Ishikawa (cell line): ENCODE results near the gene ZNF451.

Source experiments
- CEBPB ChIP-seq: IDR thresholded peaks from 2 replicates; pipeline ENCODE4 v1.6.1; 2012
- CREB1 ChIP-seq: IDR thresholded peaks from 2 replicates; pipeline ENCODE4 v1.6.1; 2012; ENCODE audit warnings: low read depth
- EGR1 ChIP-seq: IDR thresholded peaks from 2 replicates; pipeline ENCODE4 v1.6.1; 2012
- EP300 ChIP-seq: IDR thresholded peaks from 2 replicates; pipeline ENCODE4 v1.6.1; 2012; ENCODE audit warnings: borderline replicate concordance
- FOXM1 ChIP-seq: IDR thresholded peaks from 2 replicates; pipeline ENCODE4 v1.6.1; 2012; ENCODE audit warnings: low read depth, borderline replicate concordance
- NFIC ChIP-seq: IDR thresholded peaks from 2 replicates; pipeline ENCODE4 v1.6.1; 2012
- RAD21 ChIP-seq: IDR thresholded peaks from 2 replicates; pipeline ENCODE4 v1.6.1; 2012; ENCODE audit warnings: low read depth
- TAF1 ChIP-seq: IDR thresholded peaks from 2 replicates; pipeline ENCODE4 v1.6.1; 2012; ENCODE audit warnings: low read depth, mild to moderate bottlenecking
- TCF12 ChIP-seq: IDR thresholded peaks from 2 replicates; pipeline ENCODE4 v1.6.1; 2012; ENCODE audit warnings: low read depth
- TEAD4 ChIP-seq: IDR thresholded peaks from 2 replicates; pipeline ENCODE4 v1.6.1; 2012
- YY1 ChIP-seq: IDR thresholded peaks from 2 replicates; pipeline ENCODE4 v1.6.1; 2012; ENCODE audit warnings: low read depth
- ZBTB7A ChIP-seq: IDR thresholded peaks from 2 replicates; pipeline ENCODE4 v1.6.1; 2012; ENCODE audit warnings: low read depth
- TF ChIP-seq, protein P1 (sequence below): IDR thresholded peaks from 2 replicates; pipeline ENCODE4 v1.6.1; 2012
- TF ChIP-seq, protein P2 (sequence below): IDR thresholded peaks from 2 replicates; pipeline ENCODE4 v1.6.1; 2012; ENCODE audit warnings: low read depth, mild to moderate bottlenecking
- TF ChIP-seq, protein P3 (sequence below): IDR thresholded peaks from 2 replicates; pipeline ENCODE4 v1.6.1; 2012

Gene ZNF451

DNA sequence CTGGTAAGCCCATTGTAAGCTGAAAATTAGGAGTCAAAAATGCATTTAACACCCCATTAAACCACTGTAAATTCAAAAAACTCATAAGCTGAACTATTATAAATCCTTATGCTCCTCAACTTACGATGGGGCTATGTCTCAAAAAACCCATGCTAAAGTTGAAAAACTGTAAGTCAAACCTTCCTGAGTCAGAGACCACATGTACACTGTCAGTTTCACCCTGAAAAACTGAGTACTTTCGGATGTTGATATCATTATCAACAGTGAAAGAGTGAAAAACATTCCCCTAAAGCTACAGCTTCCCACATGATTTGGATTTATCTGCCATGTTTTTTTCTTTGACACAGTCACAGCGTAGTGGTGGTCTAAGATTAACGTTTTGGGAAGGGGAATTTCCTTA, 117.9 kb downstream of the ZNF451 start:
- TF ChIP-seq, protein P1, sequence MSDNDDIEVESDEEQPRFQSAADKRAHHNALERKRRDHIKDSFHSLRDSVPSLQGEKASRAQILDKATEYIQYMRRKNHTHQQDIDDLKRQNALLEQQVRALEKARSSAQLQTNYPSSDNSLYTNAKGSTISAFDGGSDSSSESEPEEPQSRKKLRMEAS: no peak
- TF ChIP-seq CEBPB (no peak), TCF12 (no peak), YY1 (no peak), FOXM1 (no peak), NFIC (no peak), CREB1 (no peak), EGR1 (no peak), ZBTB7A (no peak), EP300 (no peak), RAD21 (no peak)
- TF ChIP-seq, protein P2, sequence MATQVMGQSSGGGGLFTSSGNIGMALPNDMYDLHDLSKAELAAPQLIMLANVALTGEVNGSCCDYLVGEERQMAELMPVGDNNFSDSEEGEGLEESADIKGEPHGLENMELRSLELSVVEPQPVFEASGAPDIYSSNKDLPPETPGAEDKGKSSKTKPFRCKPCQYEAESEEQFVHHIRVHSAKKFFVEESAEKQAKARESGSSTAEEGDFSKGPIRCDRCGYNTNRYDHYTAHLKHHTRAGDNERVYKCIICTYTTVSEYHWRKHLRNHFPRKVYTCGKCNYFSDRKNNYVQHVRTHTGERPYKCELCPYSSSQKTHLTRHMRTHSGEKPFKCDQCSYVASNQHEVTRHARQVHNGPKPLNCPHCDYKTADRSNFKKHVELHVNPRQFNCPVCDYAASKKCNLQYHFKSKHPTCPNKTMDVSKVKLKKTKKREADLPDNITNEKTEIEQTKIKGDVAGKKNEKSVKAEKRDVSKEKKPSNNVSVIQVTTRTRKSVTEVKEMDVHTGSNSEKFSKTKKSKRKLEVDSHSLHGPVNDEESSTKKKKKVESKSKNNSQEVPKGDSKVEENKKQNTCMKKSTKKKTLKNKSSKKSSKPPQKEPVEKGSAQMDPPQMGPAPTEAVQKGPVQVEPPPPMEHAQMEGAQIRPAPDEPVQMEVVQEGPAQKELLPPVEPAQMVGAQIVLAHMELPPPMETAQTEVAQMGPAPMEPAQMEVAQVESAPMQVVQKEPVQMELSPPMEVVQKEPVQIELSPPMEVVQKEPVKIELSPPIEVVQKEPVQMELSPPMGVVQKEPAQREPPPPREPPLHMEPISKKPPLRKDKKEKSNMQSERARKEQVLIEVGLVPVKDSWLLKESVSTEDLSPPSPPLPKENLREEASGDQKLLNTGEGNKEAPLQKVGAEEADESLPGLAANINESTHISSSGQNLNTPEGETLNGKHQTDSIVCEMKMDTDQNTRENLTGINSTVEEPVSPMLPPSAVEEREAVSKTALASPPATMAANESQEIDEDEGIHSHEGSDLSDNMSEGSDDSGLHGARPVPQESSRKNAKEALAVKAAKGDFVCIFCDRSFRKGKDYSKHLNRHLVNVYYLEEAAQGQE: no peak
- TF ChIP-seq, protein P3, sequence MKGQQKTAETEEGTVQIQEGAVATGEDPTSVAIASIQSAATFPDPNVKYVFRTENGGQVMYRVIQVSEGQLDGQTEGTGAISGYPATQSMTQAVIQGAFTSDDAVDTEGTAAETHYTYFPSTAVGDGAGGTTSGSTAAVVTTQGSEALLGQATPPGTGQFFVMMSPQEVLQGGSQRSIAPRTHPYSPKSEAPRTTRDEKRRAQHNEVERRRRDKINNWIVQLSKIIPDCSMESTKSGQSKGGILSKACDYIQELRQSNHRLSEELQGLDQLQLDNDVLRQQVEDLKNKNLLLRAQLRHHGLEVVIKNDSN: no peak

DNA sequence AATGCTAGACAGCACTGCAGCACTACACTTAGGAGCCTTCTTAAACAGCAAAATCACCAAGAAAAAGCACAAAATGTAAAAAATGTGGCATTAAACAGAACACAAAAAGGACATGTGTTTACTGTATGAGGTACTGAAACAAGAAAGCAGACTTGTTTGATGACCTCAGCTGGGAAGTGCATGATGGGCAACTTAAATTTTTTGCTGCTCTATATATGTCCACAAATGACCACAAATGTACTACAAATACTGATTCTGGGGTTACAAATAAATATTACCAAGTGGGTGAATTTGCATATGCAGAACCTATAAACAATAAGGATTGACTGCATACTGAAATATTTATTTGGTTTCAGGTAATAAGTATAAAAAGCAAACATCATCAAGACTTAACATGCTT, 119.0 kb downstream of the ZNF451 start:
- TF ChIP-seq RAD21 (no peak), TEAD4 (no peak), EGR1 (no peak), ZBTB7A (no peak), FOXM1 (no peak), TCF12 (no peak), EP300 (no peak), NFIC (no peak), CREB1 (no peak), CEBPB (no peak), YY1 (no peak), TAF1 (no peak)
- TF ChIP-seq, protein P2: no peak
- TF ChIP-seq, protein P3: no peak

DNA sequence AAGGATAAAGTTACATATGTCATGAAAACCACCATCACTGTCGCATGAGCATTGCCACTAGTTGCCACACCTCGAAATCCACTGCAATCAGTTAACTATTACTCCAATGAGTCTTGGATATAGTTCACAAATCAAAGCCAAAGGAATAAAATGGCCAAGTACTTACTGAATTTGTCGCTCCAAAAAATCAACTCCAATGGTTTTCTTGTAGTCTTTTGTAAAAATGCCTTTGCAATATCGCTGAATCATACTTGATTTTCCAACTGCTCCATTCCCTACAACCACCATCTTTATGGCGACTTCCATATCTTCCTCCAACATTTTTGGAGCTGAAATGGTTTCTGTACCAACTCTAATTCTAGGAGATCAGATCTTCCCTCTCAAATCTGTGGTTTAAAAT, 120.1 kb downstream of the ZNF451 start:
- TF ChIP-seq TAF1 (no peak), ZBTB7A (no peak), FOXM1 (no peak), YY1 (no peak), TEAD4 (no peak), CEBPB (no peak), RAD21 (no peak), TCF12 (no peak), EGR1 (no peak), CREB1 (no peak), EP300 (no peak), NFIC (no peak)
- TF ChIP-seq, protein P1: no peak
- TF ChIP-seq, protein P3: no peak
- TF ChIP-seq, protein P2: no peak

DNA sequence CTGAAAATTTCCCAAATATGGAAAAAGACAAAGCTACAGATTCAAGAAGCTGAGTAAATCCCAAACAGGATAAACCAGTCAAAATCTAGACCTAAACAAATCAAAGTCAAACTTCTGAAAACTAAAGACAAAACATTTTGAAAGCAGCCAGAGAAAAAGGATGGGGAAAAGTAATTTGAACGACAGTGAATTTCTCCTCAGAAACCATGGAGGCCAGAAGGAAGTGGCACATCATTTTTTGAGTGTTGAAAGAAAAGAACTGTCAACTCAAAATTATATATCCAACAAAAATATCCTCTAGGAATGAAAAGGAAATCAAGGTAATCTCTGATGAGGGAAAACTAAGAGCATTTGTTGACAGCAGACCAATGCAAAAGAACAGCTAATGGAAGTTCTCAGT, 125.3 kb downstream of the ZNF451 start:
- TF ChIP-seq TCF12 (no peak), YY1 (no peak), RAD21 (no peak), TEAD4 (no peak), ZBTB7A (no peak), TAF1 (no peak), EP300 (no peak), FOXM1 (no peak), EGR1 (no peak), NFIC (no peak), CREB1 (no peak), CEBPB (no peak)
- TF ChIP-seq, protein P2: no peak
- TF ChIP-seq, protein P3: no peak
- TF ChIP-seq, protein P1: no peak
